Left ventricle myocardium inferior (tissue), 1 donor: ENCODE results near the gene SNX1. TPM values are rescaled to one million over a fixed set of nuclear protein-coding genes. Genes with fewer than 3 reads are reported as not detected.

Source experiments
- DNase-seq: peaks from one replicate; pipeline ENCODE4 v3.0.0-alpha.2; 2020
- H3K27ac ChIP-seq: fragments of 200-600 bp; replicated peaks from 2 replicates; pipeline ENCODE4 v1.8.0; 2021
- H3K27me3 ChIP-seq: fragments of 200-600 bp; 2 replicates; pipeline ENCODE4 v1.8.0; 2021; ENCODE audit warnings: low read depth
- H3K36me3 ChIP-seq: fragments of 200-600 bp; 2 replicates; pipeline ENCODE4 v1.8.0; 2021
- H3K4me1 ChIP-seq: fragments of 200-600 bp; 2 replicates; pipeline ENCODE4 v1.8.0; 2021
- H3K4me3 ChIP-seq: fragments of 200-600 bp; 2 replicates; pipeline ENCODE4 v1.8.0; 2021; ENCODE audit warnings: mild to moderate bottlenecking, moderate library complexity
- H3K9me3 ChIP-seq: fragments of 200-600 bp; replicated peaks from 2 replicates; pipeline ENCODE4 v1.8.0; 2021
- CTCF ChIP-seq: fragments of 200-600 bp; IDR thresholded peaks from 2 replicates; pipeline ENCODE4 v1.8.0; 2021; ENCODE audit warnings: antibody characterized with exemption, mild to moderate bottlenecking, borderline replicate concordance
- intact Hi-C: fragments of 100-400 bp; cut with micrococcal nuclease; formaldehyde crosslinking; loops from one replicate; pipeline ENCODE4 v1.11.0; 2022
- total RNA-seq: library from RNA; stranded (reverse); fragmentation: NEBNext Ultra II Directional; extraction: Animal tissue kit (Norgen Biotek cat#: 25700); gene quantifications from one replicate; pipeline ENCODE4 v1.2.1, GENCODE V29; 2021
- donor health status: DM: no; HTN: yes; CAD: no; lungs with severe emphysema.

SNX1 gene
- total RNA-seq, 1 donor from 2014 or later = 72.1 TPM

- no peaks in the 10 kb centered on the region for H3K4me1 ChIP-seq
- TF ChIP-seq CTCF = no peak
- intact Hi-C loops = no loop called here
- no peak overlapping the region for H3K27ac ChIP-seq
- H3K9me3 ChIP-seq = no peaks in the 10 kb centered on the region
- H3K27me3 ChIP-seq = no peaks in the 10 kb centered on the region
- H3K4me3 ChIP-seq = no peak overlapping the region
- H3K36me3 ChIP-seq = peaks cover 41% of the 10 kb centered on the region
- no peak for DNase-seq
These were observed 89.5 kb downstream of the SNX1 start for GRCh38 chr15:64185146-64185911.

GRCh38 chr15:64187396-64188191 lies 91.8 kb downstream of the SNX1 start:
- peaks cover 39% of the 10 kb centered on the region for H3K36me3 ChIP-seq
- intact Hi-C loops = no loop called here
- no peaks in the 10 kb centered on the region for H3K4me1 ChIP-seq
- DNase-seq = no peak
- H3K27ac ChIP-seq = no peak overlapping the region
- no peaks in the 10 kb centered on the region for H3K9me3 ChIP-seq
- H3K4me3 ChIP-seq = no peak overlapping the region
- no peaks in the 10 kb centered on the region for H3K27me3 ChIP-seq
- TF ChIP-seq CTCF = no peak

Other genes starting within 250 kb of the SNX1 start
- gene DAPK2, start 49.5 kb upstream of the SNX1 start, total RNA-seq = 39.0 TPM
- 71.0 TPM for gene CIAO2A, start 2.1 kb upstream of the SNX1 start, total RNA-seq
- gene SNX22, start 55.7 kb downstream of the SNX1 start, total RNA-seq = 2.0 TPM
- gene PPIB, start 67.0 kb downstream of the SNX1 start, total RNA-seq = 102 TPM